Cardiac muscle cell (in vitro differentiated cells and primary cell): Measurements from ENCODE around the gene ATP6V0A1. TPM values are rescaled to one million over a fixed set of nuclear protein-coding genes. Genes with fewer than 3 reads are reported as not detected.
A peak's percentile ranks its signal among the peaks of the same experiment; 100 is the strongest.

ENCODE experiments used
- DNase-seq, 2 donors: peaks; one replicate each; pipeline versions ENCODE4 v3.0.0 to v3.0.0-alpha.2; 2010 to 2017; ENCODE audit warnings: low read depth in 1 of 2, low spot score in 1 of 2
- H3K27ac ChIP-seq: fragments of 200-600 bp; sonication (generic); 2 replicates; pipeline ENCODE4 v1.5.1; 2016
- H3K27me3 ChIP-seq: fragments of 200-600 bp; sonication (generic); 2 replicates; pipeline ENCODE4 v1.6.0; 2016; ENCODE audit warnings: control low read depth
- H3K36me3 ChIP-seq: fragments of 200-600 bp; sonication (generic); 2 replicates; pipeline ENCODE4 v1.5.1; 2016; ENCODE audit warnings: control low read depth
- H3K4me1 ChIP-seq: fragments of 200-600 bp; sonication (generic); 2 replicates; pipeline ENCODE4 v1.8.1; 2017; ENCODE audit warnings: low read depth, mild to moderate bottlenecking, mixed run types
- H3K4me3 ChIP-seq: fragments of 200-600 bp; sonication (generic); 2 replicates; pipeline ENCODE4 v1.5.1; 2016; ENCODE audit warnings: mild to moderate bottlenecking
- H3K9me3 ChIP-seq: fragments of 200-600 bp; sonication (generic); 2 replicates; pipeline ENCODE4 v1.5.1; 2017; ENCODE audit warnings: low read depth, mild to moderate bottlenecking, control low read depth
- polyA plus RNA-seq: library from polyadenylated mRNA; unstranded; fragments of >200 nt; fragmentation: Nextera tagmentation; extraction: Ambion mirVana; gene quantifications from 2 replicates; pipeline ENCODE4 v1.2.1, GENCODE V29; 2016
- total RNA-seq: library from RNA; depleted of rRNA; stranded (reverse); fragments of >200 nt; gene quantifications from 2 replicates; pipeline ENCODE4 v1.2.3, GENCODE V29; 2016
- TF ChIP-seq, protein P1 (sequence below): IDR thresholded peaks from 2 replicates; pipeline ENCODE4 v1.5.1; 2012; ENCODE audit warnings: low read depth, mild to moderate bottlenecking, low read length

ATP6V0A1 gene
- total and polyA plus RNA-seq, 2 experiments from 2014 or later = 44.6 to 50.8 TPM

DNA sequence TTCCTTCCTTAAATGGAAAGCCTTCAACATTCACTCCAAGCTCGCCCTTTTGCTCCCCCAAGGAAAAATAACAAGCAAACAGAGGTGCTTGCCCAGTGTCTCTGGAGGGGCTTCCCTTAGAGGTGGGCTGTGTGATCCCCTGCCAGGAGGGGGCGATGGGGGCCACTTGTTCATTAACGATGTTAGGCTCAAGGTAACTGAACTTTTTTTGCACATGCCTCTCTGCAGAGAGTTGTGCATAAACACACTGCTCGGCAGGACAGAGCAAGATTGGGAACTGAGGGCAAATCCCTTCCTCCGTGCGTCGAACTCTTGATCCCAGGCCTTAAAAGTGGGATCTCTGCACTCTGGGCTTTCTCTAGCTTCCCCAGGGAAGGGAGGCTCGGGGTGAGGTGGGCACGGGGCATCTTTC, 61.9 kb downstream of the ATP6V0A1 start:
- Histone ChIP-seq H3K27me3 (no peaks in the 10 kb centered on the region), H3K27ac (peak overlapping the region; percentile 100), H3K36me3 (no peaks in the 10 kb centered on the region), H3K9me3 (no peaks in the 10 kb centered on the region), H3K4me3 (no peak overlapping the region), H3K4me1 (peaks cover 34% of the 10 kb centered on the region)
- DNase-seq = no peak
- TF ChIP-seq, protein P1, sequence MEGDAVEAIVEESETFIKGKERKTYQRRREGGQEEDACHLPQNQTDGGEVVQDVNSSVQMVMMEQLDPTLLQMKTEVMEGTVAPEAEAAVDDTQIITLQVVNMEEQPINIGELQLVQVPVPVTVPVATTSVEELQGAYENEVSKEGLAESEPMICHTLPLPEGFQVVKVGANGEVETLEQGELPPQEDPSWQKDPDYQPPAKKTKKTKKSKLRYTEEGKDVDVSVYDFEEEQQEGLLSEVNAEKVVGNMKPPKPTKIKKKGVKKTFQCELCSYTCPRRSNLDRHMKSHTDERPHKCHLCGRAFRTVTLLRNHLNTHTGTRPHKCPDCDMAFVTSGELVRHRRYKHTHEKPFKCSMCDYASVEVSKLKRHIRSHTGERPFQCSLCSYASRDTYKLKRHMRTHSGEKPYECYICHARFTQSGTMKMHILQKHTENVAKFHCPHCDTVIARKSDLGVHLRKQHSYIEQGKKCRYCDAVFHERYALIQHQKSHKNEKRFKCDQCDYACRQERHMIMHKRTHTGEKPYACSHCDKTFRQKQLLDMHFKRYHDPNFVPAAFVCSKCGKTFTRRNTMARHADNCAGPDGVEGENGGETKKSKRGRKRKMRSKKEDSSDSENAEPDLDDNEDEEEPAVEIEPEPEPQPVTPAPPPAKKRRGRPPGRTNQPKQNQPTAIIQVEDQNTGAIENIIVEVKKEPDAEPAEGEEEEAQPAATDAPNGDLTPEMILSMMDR = peak; percentile 29

DNA sequence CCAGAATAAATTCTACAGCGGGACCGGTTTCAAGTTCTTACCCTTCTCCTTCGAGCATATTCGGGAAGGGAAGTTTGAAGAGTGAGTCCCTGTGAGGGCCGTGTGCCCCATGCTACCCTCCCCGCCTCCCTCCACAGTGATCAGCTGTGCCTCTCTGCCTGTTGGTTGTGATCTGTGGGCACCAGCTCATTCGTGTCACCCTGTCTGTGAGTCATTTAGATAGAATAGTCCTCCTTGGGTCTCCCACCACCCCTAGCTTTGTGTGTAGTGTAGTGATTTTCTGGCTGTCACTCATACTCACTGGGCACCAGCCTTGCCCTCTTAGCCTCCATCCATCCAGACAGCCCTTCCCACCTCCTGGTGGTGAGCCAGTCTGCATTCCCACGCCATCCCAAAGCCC, 62.4 kb downstream of the ATP6V0A1 start:
- H3K4me1 ChIP-seq = peaks cover 34% of the 10 kb centered on the region
- no peaks in the 10 kb centered on the region for H3K9me3 ChIP-seq

DNA sequence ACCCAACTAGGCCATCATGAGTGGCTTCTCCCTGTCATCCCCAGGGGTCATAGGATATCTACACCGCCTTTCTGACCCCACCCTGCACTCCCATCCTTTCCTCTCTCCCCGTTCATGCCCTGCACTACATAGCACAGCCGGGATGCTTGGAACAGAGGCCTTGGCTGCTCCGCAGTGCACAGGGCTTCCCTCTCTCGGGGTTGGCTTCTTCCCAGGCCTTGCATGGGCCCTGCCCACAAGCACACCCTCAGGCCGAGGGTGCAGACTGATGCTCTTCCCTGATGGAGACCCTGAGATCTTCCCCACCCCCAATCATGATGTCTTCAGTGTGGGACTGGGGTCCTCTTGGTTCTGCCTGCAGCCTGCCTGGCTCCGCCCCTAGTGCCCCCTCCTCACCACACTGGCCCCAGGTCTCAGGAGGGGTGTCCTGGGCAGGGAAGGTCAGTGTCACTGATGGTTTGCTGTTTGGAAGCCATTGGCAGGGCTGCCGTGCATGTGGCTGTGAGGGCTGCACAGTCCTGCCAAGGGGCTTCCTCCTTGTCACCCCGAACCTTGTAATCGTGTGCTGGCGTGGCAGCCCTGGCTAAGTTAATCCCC, 63.1 kb downstream of the ATP6V0A1 start:
- peak in 1 of 2 donors; percentile 62 for DNase-seq
- Histone ChIP-seq H3K9me3 (no peaks in the 10 kb centered on the region), H3K4me3 (no peak overlapping the region), H3K27ac (peak overlapping the region; percentile 65), H3K27me3 (no peaks in the 10 kb centered on the region), H3K4me1 (peaks cover 34% of the 10 kb centered on the region), H3K36me3 (no peaks in the 10 kb centered on the region)
- TF ChIP-seq, protein P1 = no peak

More for the DNA sequence above, 62.4 kb downstream of the ATP6V0A1 start:
- H3K36me3 ChIP-seq = no peaks in the 10 kb centered on the region
- TF ChIP-seq, protein P1 = no peak
- H3K4me3 ChIP-seq = no peak overlapping the region
- H3K27ac ChIP-seq = peak overlapping the region; percentile 100
- no peaks in the 10 kb centered on the region for H3K27me3 ChIP-seq
- no peak for DNase-seq

DNA sequence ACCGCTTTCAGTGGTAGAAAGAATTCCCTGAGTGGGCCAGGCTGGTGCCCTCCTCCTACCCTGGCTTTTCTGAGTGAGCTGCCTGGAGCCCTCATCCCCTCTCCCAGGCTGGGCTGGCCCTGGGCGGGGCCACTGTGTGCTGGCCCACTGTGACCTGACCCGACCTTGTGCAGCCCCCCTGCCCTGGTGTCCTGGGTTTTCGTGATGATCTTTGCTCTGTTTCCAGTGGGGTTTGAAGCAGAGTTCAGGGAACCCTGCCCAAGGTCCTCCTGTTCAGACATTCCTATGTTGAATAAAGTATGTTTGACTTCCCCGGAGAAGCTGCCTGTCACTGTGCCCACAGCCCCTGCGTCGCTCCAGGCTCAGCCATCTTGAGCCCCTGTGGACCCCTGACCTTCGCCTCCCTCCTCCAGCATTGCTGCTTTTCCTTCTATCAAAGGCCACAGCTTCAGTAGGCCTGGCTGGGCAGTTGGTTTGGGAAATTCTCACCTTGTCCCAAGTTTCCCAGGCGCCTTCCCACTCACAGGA, 63.6 kb downstream of the ATP6V0A1 start:
- Histone ChIP-seq H3K9me3 (no peaks in the 10 kb centered on the region), H3K27me3 (no peaks in the 10 kb centered on the region), H3K36me3 (no peaks in the 10 kb centered on the region), H3K4me3 (no peak overlapping the region), H3K4me1 (peaks cover 34% of the 10 kb centered on the region), H3K27ac (peak overlapping the region; percentile 65)
- TF ChIP-seq, protein P1 = no peak
- no peak for DNase-seq

DNA sequence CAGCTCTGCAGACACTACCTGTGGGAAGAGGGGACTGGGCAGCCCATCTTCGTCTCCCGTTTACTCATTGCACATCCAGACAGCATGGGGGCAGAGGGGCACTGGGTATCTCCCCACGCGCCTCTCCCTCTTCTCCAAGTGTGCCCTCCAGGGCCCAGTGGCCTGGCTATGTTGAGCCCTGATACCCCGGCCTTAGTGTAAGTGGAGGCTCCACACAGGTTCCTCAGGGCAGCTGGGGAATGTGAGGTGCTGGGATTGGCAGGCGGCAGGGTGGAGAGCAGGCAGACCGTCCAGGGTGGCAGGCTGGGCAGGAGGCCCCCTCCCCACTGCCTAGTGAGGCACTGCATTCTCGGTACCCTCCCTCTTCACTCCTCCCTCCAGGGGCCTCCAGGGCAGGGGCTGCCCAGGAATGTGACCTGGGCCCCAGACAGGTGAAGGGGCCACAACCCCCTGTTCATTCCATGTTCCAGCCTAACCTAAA, 64.2 kb downstream of the ATP6V0A1 start:
- no peaks in the 10 kb centered on the region for H3K9me3 ChIP-seq
- no peaks in the 10 kb centered on the region for H3K27me3 ChIP-seq
- peak overlapping the region; percentile 65 for H3K27ac ChIP-seq
- no peak overlapping the region for H3K4me3 ChIP-seq
- no peak for DNase-seq
- TF ChIP-seq, protein P1 = no peak
- peaks cover 34% of the 10 kb centered on the region for H3K4me1 ChIP-seq
- H3K36me3 ChIP-seq = no peaks in the 10 kb centered on the region
